ENCODE results near the gene TMEM154.

TMEM154 gene

DNA sequence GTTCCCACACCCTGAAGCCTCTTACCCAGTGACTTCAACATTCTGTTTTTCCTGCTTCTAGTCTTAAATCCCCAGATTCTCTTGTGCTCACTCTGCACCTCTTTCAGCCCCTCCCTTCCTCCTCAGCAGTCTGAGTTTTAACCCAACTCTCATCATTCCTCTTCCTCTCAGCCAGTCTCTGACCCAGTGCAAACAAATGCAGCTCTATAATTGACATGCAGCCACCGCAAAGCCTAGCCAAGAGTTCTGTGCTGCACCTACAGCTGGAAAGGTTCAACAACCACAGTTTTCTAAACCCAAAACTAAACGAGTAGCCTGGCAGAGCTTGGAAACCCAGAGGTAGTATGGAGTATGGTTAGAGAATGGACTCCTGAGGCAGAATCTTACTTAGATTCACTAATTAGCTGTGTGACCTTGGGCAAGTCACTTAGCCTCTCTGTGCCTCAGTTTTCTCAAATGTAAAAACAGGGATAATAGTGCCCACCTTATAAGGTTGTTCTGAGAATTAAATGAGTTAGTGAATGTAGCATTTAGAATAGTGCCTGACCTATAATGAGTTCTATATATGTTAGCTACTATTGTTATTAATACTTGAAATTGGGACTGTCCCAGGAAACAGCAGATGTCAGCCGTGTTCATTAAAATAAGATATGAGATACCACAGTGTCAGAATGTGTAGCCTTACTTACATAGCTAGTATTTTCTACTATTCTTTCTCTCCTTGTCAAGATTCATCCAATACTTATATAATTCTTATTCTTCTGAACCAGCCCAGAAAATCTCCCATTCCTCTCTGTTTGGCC lies 3.5 kb downstream of the TMEM154 start:
- no peak for TF ChIP-seq ZFX (IDR thresholded peaks at IDR 0.05)
- TF ChIP-seq, protein P1, sequence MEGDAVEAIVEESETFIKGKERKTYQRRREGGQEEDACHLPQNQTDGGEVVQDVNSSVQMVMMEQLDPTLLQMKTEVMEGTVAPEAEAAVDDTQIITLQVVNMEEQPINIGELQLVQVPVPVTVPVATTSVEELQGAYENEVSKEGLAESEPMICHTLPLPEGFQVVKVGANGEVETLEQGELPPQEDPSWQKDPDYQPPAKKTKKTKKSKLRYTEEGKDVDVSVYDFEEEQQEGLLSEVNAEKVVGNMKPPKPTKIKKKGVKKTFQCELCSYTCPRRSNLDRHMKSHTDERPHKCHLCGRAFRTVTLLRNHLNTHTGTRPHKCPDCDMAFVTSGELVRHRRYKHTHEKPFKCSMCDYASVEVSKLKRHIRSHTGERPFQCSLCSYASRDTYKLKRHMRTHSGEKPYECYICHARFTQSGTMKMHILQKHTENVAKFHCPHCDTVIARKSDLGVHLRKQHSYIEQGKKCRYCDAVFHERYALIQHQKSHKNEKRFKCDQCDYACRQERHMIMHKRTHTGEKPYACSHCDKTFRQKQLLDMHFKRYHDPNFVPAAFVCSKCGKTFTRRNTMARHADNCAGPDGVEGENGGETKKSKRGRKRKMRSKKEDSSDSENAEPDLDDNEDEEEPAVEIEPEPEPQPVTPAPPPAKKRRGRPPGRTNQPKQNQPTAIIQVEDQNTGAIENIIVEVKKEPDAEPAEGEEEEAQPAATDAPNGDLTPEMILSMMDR (conservative IDR thresholded peaks at IDR 0.05): no peak
- H3K27ac ChIP-seq: no peak overlapping the region

DNA sequence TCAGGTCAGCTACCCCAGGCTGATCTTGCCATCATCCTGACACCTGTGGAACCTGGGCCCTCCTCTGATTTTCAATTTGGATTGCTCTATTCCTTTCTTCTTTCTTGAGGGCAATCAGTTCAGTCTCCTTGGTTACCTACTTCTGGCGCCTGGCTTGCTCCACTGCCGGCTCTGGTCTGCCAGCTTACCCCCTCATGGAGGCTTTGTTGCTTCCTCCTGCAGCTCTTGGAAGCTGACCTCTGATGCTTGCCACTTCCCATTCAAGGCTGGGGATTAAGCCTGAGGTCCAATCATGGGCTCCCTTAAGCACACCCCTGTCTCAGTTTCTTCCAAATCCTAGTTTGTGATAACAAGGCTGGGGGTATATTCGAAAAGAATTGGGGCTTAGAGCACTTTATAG lies 5.4 kb downstream of the TMEM154 start:
- TF ChIP-seq, protein P1 (conservative IDR thresholded peaks at IDR 0.05): no peak
- TF ChIP-seq ZFX (IDR thresholded peaks at IDR 0.05): no peak
- no peak overlapping the region for H3K27ac ChIP-seq

DNA sequence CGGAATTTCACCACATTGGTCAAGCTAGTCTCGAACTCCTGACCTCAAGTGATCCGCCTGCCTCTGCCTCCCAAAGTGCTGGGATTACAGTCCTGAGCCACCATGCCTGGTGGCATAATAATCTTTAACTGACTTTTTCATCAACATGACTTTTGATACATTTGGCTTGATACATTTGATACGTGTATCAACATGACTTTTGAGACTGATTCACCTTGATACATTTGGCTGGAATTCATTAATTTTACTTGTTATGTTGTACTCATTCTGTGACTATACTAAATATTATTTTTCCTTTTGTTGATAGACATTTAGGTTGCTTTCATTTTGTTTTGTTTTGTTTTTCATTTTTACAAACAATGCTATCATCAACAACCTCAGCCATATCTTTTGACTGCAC lies 6.3 kb downstream of the TMEM154 start:
- H3K27ac ChIP-seq: no peak overlapping the region

DNA sequence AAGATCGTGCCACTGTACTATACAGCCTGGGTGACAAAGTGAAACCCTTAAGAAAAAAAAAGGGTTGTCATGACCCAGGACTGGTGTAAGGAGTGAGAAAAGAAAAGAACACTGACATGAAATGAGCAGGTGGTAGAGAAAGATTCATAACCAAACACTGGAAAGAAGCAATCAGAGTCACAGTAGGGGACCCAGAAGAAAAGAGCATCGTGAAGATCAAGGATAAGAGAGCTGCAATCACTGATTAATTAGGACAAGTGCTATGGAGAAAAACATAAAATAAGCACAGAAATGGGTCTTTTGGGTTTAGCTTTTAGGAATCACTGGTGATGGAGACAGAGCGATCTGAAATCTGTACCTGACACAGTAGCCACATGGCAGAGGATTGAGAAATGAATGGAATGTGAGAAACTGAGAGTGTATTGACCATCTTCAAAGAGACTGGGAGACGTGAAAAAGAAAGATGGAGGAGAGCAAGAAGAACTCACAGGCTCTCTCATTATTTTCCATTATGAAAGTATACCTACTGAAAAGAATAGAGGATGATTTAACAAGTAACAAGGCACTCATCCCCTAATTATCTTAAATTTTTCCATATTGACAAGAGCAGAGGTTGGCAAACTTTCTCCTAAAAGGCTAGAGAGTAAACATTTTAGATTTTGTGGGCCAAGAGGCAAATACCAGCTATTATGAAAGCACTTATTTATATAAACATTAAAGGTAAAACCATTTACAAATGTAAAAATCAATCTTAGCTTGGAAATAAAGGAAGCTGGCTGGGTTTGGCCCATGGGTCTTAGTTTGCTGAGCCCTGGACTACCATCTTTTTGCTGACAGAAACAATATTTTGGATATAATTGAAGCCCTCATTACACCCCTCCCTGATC lies 7.3 kb downstream of the TMEM154 start:
- no peak overlapping the region for H3K27ac ChIP-seq
- no peak for TF ChIP-seq ZFX (IDR thresholded peaks at IDR 0.05)
- TF ChIP-seq, protein P1 (conservative IDR thresholded peaks at IDR 0.05): no peak

More for the DNA sequence above, 6.3 kb downstream of the TMEM154 start:
- no peak for TF ChIP-seq ZFX (IDR thresholded peaks at IDR 0.05)
- TF ChIP-seq, protein P1 (conservative IDR thresholded peaks at IDR 0.05): no peak

DNA sequence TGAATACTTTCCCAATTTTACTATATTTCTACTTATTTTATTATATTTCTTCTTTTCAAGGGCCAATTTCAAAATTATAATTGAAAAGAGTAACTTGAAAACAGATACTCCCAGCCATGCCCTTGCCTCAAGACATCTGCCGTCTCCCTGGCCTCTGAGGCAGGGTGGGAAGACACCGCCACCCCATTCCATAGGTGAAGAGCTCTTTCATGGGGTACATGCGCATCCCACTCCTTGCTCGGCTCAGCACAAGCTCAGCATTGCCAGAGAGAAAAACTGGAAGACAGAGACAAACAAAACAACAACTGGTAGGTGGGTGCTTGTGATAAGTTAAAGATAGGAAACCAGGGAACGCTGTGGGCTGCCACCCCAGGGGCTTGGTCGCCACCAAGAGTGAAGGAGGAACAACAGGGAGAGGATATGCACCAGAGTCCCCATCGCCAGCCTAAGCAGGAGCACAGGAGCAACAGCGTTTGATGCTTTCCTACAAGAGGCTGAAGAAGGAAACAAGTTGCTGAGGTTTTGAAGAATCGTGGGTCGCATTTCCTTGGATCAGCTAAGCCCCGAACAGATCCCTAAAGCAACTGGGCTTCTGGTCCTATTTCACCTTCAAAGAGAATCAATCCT lies 11.3 kb downstream of the TMEM154 start:
- no peak for TF ChIP-seq ZFX (IDR thresholded peaks at IDR 0.05)
- TF ChIP-seq, protein P1 (conservative IDR thresholded peaks at IDR 0.05): no peak
- H3K27ac ChIP-seq: no peak overlapping the region

DNA sequence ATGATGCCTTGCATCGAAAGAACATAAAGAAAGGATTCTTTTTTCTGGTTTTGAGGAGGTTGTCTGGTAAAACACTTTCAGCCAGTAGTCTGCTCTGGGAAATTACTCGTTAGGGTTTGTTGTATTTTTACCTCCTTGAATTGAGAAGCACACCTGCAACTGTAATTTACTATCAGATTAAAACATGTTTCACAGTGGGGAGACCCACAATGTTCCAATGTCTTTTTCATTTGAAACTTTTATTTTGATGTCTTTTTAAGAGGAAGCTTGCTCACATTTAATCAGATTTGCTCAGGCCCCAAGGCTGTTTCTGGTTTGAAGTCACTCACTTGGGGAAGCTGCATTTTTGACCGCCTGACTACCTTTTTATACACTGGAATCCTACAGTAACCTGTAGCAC lies 12.0 kb downstream of the TMEM154 start:
- no peak overlapping the region for H3K27ac ChIP-seq
- TF ChIP-seq ZFX (IDR thresholded peaks at IDR 0.05): no peak
- TF ChIP-seq, protein P1 (conservative IDR thresholded peaks at IDR 0.05): no peak
